GM12865 (cell line): ENCODE data around the gene KCNQ5.
"Not testable (repeated sequence)": the region's sequence is repeated elsewhere in the genome, so short reads cannot be mapped to it uniquely, and the experiment has no call there.

Experiments used
- DNase-seq: peaks from one replicate; pipeline ENCODE4 v3.0.0; 2010; ENCODE audit warnings: low read depth
- H3K4me3 ChIP-seq: 2 replicates; pipeline ENCODE4 v1.5.1; 2011; ENCODE audit warnings: mild to moderate bottlenecking, low read depth, low read length, control low read depth
- TF ChIP-seq, protein P1 (sequence below): IDR thresholded peaks from 2 replicates; pipeline ENCODE4 v1.5.1; 2011; ENCODE audit warnings: low read length, control low read depth, low read depth, inconsistent platforms; ENCODE audit not compliant: insufficient read depth; ENCODE audit errors: missing control alignments

KCNQ5 gene

DNA sequence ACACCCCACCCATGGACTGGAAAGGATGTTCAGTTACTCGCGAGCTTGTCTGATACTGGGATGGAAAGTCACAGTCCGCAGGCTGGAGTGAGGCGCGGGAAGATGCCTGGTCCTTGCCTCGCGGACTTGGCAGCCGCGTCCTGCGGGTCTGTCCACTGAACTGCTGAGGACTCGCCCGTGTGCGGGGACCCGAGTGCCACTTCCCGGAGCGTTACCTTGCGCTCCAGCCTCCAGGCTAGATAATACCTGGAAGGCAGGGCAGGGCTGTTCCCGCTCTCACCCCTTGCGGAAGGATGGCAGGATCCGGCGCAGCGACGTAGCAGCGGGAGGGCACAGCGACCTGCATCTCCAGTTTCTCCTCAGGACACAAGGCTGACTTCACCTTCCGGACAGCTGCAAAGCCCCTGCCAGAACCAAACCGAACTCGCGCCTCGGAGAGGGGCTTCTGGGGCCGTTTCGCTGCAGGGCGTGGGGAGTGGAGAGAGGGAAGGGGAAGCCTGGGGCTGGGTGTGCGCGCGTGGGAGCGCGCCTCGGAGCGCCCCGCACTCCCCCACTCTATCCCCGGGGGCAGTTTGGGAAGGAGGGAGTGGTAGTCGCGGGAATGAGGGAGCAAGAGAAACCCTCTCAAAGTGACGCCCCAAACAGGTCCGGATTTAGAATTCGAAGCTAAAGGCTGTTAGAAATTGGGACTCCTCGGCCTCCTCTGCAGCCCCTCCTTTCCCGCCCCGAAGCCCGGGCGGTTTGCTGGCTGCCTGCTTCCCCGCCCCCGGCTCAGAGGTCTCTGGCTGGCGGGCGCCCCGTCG is at the start of gene KCNQ5:
KCNQ5 (plus strand) TSS at position 774 of the 803 bp plus-strand sequence.
- DNase-seq, result peak; percentile 71
- H3K4me3 ChIP-seq, result peak within 1 kb of the TSS; percentile 93
- TF ChIP-seq, protein P1, sequence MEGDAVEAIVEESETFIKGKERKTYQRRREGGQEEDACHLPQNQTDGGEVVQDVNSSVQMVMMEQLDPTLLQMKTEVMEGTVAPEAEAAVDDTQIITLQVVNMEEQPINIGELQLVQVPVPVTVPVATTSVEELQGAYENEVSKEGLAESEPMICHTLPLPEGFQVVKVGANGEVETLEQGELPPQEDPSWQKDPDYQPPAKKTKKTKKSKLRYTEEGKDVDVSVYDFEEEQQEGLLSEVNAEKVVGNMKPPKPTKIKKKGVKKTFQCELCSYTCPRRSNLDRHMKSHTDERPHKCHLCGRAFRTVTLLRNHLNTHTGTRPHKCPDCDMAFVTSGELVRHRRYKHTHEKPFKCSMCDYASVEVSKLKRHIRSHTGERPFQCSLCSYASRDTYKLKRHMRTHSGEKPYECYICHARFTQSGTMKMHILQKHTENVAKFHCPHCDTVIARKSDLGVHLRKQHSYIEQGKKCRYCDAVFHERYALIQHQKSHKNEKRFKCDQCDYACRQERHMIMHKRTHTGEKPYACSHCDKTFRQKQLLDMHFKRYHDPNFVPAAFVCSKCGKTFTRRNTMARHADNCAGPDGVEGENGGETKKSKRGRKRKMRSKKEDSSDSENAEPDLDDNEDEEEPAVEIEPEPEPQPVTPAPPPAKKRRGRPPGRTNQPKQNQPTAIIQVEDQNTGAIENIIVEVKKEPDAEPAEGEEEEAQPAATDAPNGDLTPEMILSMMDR, result no peak

DNA sequence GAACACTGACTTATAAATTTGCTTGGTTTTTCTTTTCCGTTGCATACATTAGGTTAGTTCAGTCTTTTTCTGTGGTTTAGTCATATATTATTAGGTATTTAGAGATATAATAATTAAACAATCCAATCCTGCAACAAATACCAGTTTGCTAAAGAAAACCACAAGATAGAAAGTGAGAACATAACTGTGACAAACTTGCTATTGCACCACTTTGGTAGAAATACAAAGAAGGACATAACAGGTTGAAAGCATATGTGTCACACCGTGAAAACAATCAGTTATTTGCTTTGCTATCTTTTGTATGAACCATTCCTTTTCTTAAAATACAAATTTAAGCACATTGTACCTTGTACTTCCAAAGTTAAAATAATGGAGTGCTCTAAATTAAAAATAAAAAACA is 42.0 kb upstream of the KCNQ5 start:
- TF ChIP-seq, protein P1, result no peak
- no peak overlapping the region for H3K4me3 ChIP-seq
- DNase-seq, result no peak

DNA sequence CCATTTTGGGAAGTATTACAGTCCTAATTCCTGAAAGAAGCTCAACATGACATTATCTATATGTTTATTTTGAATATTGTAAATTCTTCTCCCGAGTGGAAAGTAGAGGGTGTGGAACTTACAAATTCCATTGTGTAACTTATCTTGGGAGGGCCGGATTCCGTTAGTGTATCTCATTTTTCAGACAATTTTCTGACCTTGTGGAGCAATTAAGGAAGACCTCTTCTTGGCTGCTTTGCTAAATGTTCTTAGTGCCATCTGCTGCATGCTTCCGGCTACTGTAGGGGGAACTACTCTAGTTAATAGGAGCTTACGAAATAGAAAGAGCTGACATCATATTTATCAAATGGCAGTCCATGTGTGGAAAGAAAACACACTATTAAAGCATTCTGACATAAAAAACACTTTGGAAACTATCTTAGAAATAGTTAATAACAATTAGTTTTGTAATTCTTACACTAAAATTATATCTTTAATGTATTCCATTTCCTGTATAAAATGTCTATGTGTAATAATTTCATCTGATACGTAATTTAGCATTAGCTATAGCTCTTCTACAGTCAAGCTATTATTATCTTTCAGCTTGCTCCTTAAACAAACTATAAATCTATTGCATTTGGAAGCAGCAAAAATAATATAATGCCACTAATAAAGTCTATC is 41.5 kb upstream of the KCNQ5 start:
- TF ChIP-seq, protein P1, result peak; percentile 17
- no peak overlapping the region for H3K4me3 ChIP-seq
- peak; percentile 44 for DNase-seq

GRCh38 chr6:72580950-72581349 is 40.9 kb upstream of the KCNQ5 start:
- not testable (repeated sequence) for H3K4me3 ChIP-seq, DNase-seq

DNA sequence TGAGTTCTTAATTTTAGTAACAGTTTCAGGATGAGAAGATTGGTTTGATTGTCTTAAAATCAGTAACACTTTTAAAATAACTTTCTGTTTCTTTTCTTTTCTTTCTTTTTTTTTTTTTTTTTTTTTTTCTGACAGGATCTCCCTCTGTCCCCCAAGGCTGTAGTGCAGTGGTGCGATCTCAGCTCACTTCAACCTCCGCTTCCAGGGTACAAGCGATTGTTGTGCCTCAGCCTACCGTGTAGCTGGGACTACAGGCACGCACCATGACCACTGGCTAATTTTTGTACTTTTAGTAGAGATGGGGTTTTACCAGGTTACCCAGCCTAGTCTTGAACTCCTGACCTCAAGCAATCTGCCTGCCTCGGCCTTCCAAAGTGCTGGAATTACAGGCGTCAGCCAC is 33.7 kb upstream of the KCNQ5 start:
- peak; percentile 20 for DNase-seq
- H3K4me3 ChIP-seq, result no peak overlapping the region; the same call in 1 of the 2 replicates
- TF ChIP-seq, protein P1, result no peak

DNA sequence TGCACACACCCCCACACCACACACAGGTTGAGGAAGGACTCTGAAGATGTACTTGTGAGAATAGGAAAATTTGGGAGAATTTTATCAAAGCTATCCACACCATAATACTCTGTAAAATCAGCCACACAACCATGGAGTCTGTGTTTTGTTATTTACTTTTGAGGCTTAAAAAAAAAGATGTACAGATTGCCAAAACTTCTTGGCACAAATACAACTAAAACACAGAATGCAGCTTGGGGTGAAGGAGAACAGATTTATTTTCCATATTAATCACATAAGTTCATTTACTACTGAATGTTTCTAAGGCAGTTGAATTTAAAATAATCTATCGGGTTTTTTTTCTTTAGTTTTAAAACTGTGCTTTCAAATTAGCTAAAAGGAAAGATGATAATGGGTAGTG is 32.8 kb upstream of the KCNQ5 start:
- no peak for DNase-seq
- no peak overlapping the region for H3K4me3 ChIP-seq
- TF ChIP-seq, protein P1, result no peak

- peak; percentile 35 for DNase-seq
- TF ChIP-seq, protein P1, result no peak
Measured at GRCh38 chr6:72595812-72596211, 26.1 kb upstream of the KCNQ5 start.

More at GRCh38 chr6:72595812-72596211, 26.1 kb upstream of the KCNQ5 start:
- H3K4me3 ChIP-seq, result no peak overlapping the region
